ENCODE data around the gene PIAS4. TPM values are rescaled to one million over a fixed set of nuclear protein-coding genes. Genes with fewer than 3 reads are reported as not detected.

The PIAS4 gene
- total and polyA plus RNA-seq, 9 of the 15 experiments (the other 6 are each of a cell fraction or from before 2014, with no cell fraction given), result 0.27 to 34.9 (median 14.4) TPM

DNA sequence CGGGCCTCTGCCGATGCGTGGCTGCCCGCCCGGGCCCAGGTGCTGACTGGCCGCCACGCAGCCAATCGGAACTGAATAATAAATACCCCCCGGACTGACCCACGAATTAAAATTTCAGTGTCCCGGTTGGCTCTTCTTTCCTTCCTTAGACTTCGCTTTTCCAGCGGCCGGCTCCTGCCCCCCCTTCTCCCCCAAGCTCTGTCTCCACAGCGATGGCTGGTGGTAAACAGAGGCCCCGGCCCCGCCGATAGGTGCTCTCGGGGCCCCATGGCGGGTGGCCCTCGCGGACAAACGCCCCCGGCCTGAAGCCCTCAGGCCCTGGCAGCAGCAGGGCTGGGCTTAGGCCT lies 56.6 kb downstream of the PIAS4 start (continued):
- TF ChIP-seq PTBP1 (IDR thresholded peaks at IDR 0.05; ENCODE audit: low read depth, low read length) (no peak), ZBTB7A (IDR thresholded peaks at IDR 0.05; ENCODE audit: borderline replicate concordance, control insufficient read depth, low read depth, low read length) (peak; percentile 53), ZNF23 (CRISPR knock-in tag; IDR thresholded peaks at IDR 0.05) (no peak), HMG20A (CRISPR knock-in tag; conservative IDR thresholded peaks at IDR 0.05) (no peak), PRPF4 (IDR thresholded peaks at IDR 0.05; ENCODE audit: insufficient read depth, low read depth, low read length, poor library complexity, severe bottlenecking) (peak; percentile 12), ZNF644 (tag; IDR thresholded peaks at IDR 0.05; ENCODE audit: low read depth) (no peak), CCNT2 (IDR thresholded peaks at IDR 0.05; ENCODE audit: borderline replicate concordance, extremely low read depth, insufficient read length, low read depth, low read length) (peak; percentile 33), ZNF384 (IDR thresholded peaks at IDR 0.05; ENCODE audit: low read depth, low read length) (no peak), ELF4 (CRISPR knock-in tag; IDR thresholded peaks at IDR 0.05) (no peak), PTTG1 (tag; IDR thresholded peaks at IDR 0.05; ENCODE audit: low read depth) (no peak), ZNF75A (CRISPR knock-in tag; IDR thresholded peaks at IDR 0.05) (no peak), ZNF263 (CRISPR knock-in tag; IDR thresholded peaks at IDR 0.05; ENCODE audit: borderline replicate concordance) (no peak)
- TF ChIP-seq, protein P1, sequence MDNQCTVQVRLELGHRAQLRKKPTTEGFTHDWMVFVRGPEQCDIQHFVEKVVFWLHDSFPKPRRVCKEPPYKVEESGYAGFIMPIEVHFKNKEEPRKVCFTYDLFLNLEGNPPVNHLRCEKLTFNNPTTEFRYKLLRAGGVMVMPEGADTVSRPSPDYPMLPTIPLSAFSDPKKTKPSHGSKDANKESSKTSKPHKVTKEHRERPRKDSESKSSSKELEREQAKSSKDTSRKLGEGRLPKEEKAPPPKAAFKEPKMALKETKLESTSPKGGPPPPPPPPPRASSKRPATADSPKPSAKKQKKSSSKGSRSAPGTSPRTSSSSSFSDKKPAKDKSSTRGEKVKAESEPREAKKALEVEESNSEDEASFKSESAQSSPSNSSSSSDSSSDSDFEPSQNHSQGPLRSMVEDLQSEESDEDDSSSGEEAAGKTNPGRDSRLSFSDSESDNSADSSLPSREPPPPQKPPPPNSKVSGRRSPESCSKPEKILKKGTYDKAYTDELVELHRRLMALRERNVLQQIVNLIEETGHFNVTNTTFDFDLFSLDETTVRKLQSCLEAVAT (IDR thresholded peaks at IDR 0.05), result no peak
